GM21786 (cell line): ENCODE data around the gene AUTS2.

Experiments used
- ATAC-seq: cut with Tn5 transposase; IDR thresholded peaks from one replicate; pipeline ENCODE4 v1.9.1; 2021; ENCODE audit not compliant: unreplicated experiment

The AUTS2 gene

GRCh38 chr7:70657571-70657970, 1059.3 kb downstream of the AUTS2 start:
- no peak for ATAC-seq

- ATAC-seq, result no peak
These were observed 1059.8 kb downstream of the AUTS2 start for GRCh38 chr7:70657989-70658632.

- ATAC-seq, result no peak
These were observed 1061.0 kb downstream of the AUTS2 start for GRCh38 chr7:70659263-70659662.

GRCh38 chr7:70660154-70660818, 1062.0 kb downstream of the AUTS2 start:
- no peak for ATAC-seq

GRCh38 chr7:70660819-70661191, 1062.5 kb downstream of the AUTS2 start:
- ATAC-seq, result no peak

- no peak for ATAC-seq
These were observed 1065.4 kb downstream of the AUTS2 start for GRCh38 chr7:70663680-70664079.

GRCh38 chr7:70665997-70666396, 1067.7 kb downstream of the AUTS2 start:
- no peak for ATAC-seq

GRCh38 chr7:70667406-70667805, 1069.1 kb downstream of the AUTS2 start:
- ATAC-seq, result no peak

GRCh38 chr7:70668606-70669358, 1070.5 kb downstream of the AUTS2 start:
- ATAC-seq, result peak; percentile 77

- no peak for ATAC-seq
These were observed 1071.6 kb downstream of the AUTS2 start for GRCh38 chr7:70669854-70670253.

- ATAC-seq, result no peak
These were observed 1072.0 kb downstream of the AUTS2 start for GRCh38 chr7:70670288-70670687.

GRCh38 chr7:70673778-70674570, 1075.7 kb downstream of the AUTS2 start:
- no peak for ATAC-seq

- no peak for ATAC-seq
These were observed 1076.3 kb downstream of the AUTS2 start for GRCh38 chr7:70674571-70675010.

GRCh38 chr7:70676243-70676642, 1078.0 kb downstream of the AUTS2 start:
- no peak for ATAC-seq

GRCh38 chr7:70678621-70679251, 1080.5 kb downstream of the AUTS2 start:
- no peak for ATAC-seq

GRCh38 chr7:70679661-70680060, 1081.4 kb downstream of the AUTS2 start:
- no peak for ATAC-seq

GRCh38 chr7:70680306-70680705, 1082.0 kb downstream of the AUTS2 start:
- no peak for ATAC-seq

- ATAC-seq, result no peak
These were observed 1082.6 kb downstream of the AUTS2 start for GRCh38 chr7:70680743-70681468.

- peak; percentile 74 for ATAC-seq
These were observed 1083.4 kb downstream of the AUTS2 start for GRCh38 chr7:70681469-70682350.
